K562 (cell line): ENCODE data around the gene DUSP5. TPM values are rescaled to one million over a fixed set of nuclear protein-coding genes. Genes with fewer than 3 reads are reported as not detected.

Experiments used
- CBFA2T2 ChIP-seq: fragments of 450-650 bp; conservative IDR thresholded peaks from 2 replicates; pipeline ENCODE4 v1.6.1; 2017; ENCODE audit warnings: mild to moderate bottlenecking
- CBFA2T3 ChIP-seq: fragments of 450-650 bp; IDR thresholded peaks from 2 replicates; pipeline ENCODE4 v1.6.1; 2017
- CTBP1 ChIP-seq: fragments of 450-650 bp; IDR thresholded peaks from 2 replicates; pipeline ENCODE4 v1.6.1; 2016; ENCODE audit warnings: borderline replicate concordance
- DPF2 ChIP-seq: fragments of 450-650 bp; IDR thresholded peaks from 2 replicates; pipeline ENCODE4 v1.6.1; 2016
- ERF ChIP-seq: fragments of 450-650 bp; formaldehyde crosslinking; IDR thresholded peaks from 2 replicates; pipeline ENCODE4 v1.4.0; 2020; ENCODE audit warnings: mild to moderate bottlenecking, mixed read lengths
- EZH2 ChIP-seq: IDR thresholded peaks from 2 replicates; pipeline ENCODE4 v1.6.1; 2012; ENCODE audit warnings: low read depth, mild to moderate bottlenecking, inconsistent platforms, low read length, borderline replicate concordance
- FOSL1 ChIP-seq: fragments of 200-800 bp; sonication (Bioruptor generic); conservative IDR thresholded peaks from 2 replicates; pipeline ENCODE4 v1.6.1; 2016; ENCODE audit warnings: missing genetic modification characterization, missing compliant biosample characterization
- JUND ChIP-seq, 2 experiments: IDR thresholded peaks; 2 replicates in 1 of 2; 3 replicates in 1 of 2; pipeline ENCODE4 v1.6.1; 2011; ENCODE audit warnings: borderline replicate concordance in 2 of 2, low read depth in 2 of 2, low read length in 2 of 2, improper control_type of control experiment in 1 of 2, missing biosample characterization in 1 of 2, missing genetic modification characterization in 1 of 2, missing genetic modification reagents in 1 of 2
- KDM1A ChIP-seq, 2 experiments: fragments of 450-650 bp; IDR thresholded peaks; 2 replicates each; pipeline ENCODE4 v1.6.1; 2016; ENCODE audit warnings: mild to moderate bottlenecking in 2 of 2
- KLF1 ChIP-seq: fragments of 450-650 bp; IDR thresholded peaks from 2 replicates; pipeline ENCODE4 v1.6.1; 2016; ENCODE audit warnings: missing genetic modification characterization, missing compliant biosample characterization
- LEF1 ChIP-seq: fragments of 450-650 bp; IDR thresholded peaks from 2 replicates; pipeline ENCODE4 v1.6.1; 2016; ENCODE audit warnings: mild to moderate bottlenecking
- MEF2A ChIP-seq: IDR thresholded peaks from 2 replicates; pipeline ENCODE4 v1.6.1; 2011; ENCODE audit warnings: low read depth, mild to moderate bottlenecking, low read length, moderate library complexity; ENCODE audit not compliant: control insufficient read depth
- RCOR1 ChIP-seq, 2 experiments: IDR thresholded peaks; 2 replicates each; pipeline ENCODE4 v1.6.1; 2012; ENCODE audit warnings: low read depth in 2 of 2, low read length in 2 of 2, borderline replicate concordance in 1 of 2, improper control_type of control experiment in 1 of 2
- SMARCA4 ChIP-seq: fragments of 450-650 bp; IDR thresholded peaks from 2 replicates; pipeline ENCODE4 v1.6.1; 2016
- SMARCE1 ChIP-seq: fragments of 450-650 bp; IDR thresholded peaks from 2 replicates; pipeline ENCODE4 v1.7.1; 2016; ENCODE audit warnings: mild to moderate bottlenecking
- TCF3 ChIP-seq: sonication (generic); formaldehyde crosslinking; IDR thresholded peaks from 2 replicates; pipeline ENCODE4 v1.4.0; 2020; ENCODE audit warnings: mild to moderate bottlenecking, missing genetic modification reagents
- ZNF146 ChIP-seq: IDR thresholded peaks from one replicate; pipeline ENCODE4 v1.6.1; 2018; ENCODE audit warnings: missing compliant biosample characterization; ENCODE audit not compliant: unreplicated experiment
- ZNF165 ChIP-seq: fragments of 250-450 bp; sonication (Bioruptor Pico); IDR thresholded peaks from 2 replicates; pipeline ENCODE4 v1.4.0; 2020; ENCODE audit warnings: borderline replicate concordance
- polyA plus RNA-seq, 8 experiments: library from polyadenylated mRNA; depleted of rRNA in 4 of 8; stranded (reverse) in 5 of 8; unstranded in 3 of 8; fragments of >200 nt; fragmentation: Nextera tagmentation in 2 of 8; fragmentation: Illumina TruSeq in 1 of 8; extraction: Ambion mirVana in 2 of 8; extraction: Trizol in 1 of 8; gene quantifications; 2 replicates each; pipeline versions ENCODE4 v1.2.1 to v1.2.3, GENCODE V29; 2011 to 2014; ENCODE audit warnings: inconsistent platforms in 1 of 8, missing spikeins in 1 of 8
- total RNA-seq, 7 experiments: library from RNA; depleted of rRNA in 6 of 7; stranded (reverse); fragments of >200 nt in 6 of 7; fragmentation: Illumina TruSeq in 2 of 7; extraction: Trizol in 2 of 7; gene quantifications; 2 replicates each; pipeline versions ENCODE4 v1.2.1 to v1.2.3, GENCODE V29; 2011 to 2021; ENCODE audit warnings: low replicate concordance in 1 of 7
- TF ChIP-seq, protein P1 (sequence below): fragments of 200-800 bp; sonication (Bioruptor generic); IDR thresholded peaks from 2 replicates; pipeline ENCODE4 v1.6.1; 2016; ENCODE audit warnings: missing genetic modification characterization, missing compliant biosample characterization
- TF ChIP-seq, protein P2 (sequence below): fragments of 250-450 bp; sonication (Bioruptor Pico); IDR thresholded peaks from 2 replicates; pipeline ENCODE4 v1.8.0; 2021; ENCODE audit warnings: moderate library complexity, mild to moderate bottlenecking, inconsistent platforms

Gene DUSP5
- total and polyA plus RNA-seq, 9 of the 15 experiments (the other 6 are each of a cell fraction or from before 2014, with no cell fraction given): 0.49 to 3.4 (median 2.0) TPM

DNA sequence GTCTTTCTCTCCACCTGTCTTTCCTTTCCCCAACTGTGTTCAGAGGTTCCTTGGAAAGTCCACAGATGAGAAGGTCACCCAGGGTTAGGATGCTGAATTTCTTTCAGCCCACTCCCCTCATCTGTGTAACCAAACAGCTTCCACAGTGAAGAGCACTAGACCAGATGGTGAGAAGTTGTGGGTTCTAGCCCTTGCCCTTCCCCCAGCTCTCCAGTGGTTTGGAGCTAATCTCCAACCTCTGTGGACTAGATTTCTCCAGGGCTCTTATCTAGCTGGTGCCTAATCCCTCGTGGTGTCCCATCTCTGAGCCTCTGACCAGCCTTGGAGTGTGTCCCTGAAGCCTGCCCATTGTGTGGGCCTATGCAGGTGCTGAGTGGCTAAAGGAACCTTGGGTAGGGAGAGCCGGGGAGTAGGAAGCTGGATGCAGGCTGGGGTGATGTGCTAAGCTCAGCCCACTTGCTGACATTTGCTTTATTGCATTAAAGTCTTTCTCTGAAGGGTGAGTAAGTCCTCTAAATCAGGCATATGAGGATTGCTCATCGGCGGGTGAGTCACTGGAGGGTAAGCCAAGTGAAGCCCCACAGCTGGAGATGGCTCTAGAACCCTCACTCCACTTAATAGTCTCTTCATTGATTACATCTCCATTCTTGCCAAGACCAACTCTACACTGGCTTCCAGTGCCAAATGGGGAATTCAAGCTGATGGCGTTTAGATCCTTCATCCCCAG lies 14.9 kb downstream of the DUSP5 start (continued):
- TF ChIP-seq, protein P1, sequence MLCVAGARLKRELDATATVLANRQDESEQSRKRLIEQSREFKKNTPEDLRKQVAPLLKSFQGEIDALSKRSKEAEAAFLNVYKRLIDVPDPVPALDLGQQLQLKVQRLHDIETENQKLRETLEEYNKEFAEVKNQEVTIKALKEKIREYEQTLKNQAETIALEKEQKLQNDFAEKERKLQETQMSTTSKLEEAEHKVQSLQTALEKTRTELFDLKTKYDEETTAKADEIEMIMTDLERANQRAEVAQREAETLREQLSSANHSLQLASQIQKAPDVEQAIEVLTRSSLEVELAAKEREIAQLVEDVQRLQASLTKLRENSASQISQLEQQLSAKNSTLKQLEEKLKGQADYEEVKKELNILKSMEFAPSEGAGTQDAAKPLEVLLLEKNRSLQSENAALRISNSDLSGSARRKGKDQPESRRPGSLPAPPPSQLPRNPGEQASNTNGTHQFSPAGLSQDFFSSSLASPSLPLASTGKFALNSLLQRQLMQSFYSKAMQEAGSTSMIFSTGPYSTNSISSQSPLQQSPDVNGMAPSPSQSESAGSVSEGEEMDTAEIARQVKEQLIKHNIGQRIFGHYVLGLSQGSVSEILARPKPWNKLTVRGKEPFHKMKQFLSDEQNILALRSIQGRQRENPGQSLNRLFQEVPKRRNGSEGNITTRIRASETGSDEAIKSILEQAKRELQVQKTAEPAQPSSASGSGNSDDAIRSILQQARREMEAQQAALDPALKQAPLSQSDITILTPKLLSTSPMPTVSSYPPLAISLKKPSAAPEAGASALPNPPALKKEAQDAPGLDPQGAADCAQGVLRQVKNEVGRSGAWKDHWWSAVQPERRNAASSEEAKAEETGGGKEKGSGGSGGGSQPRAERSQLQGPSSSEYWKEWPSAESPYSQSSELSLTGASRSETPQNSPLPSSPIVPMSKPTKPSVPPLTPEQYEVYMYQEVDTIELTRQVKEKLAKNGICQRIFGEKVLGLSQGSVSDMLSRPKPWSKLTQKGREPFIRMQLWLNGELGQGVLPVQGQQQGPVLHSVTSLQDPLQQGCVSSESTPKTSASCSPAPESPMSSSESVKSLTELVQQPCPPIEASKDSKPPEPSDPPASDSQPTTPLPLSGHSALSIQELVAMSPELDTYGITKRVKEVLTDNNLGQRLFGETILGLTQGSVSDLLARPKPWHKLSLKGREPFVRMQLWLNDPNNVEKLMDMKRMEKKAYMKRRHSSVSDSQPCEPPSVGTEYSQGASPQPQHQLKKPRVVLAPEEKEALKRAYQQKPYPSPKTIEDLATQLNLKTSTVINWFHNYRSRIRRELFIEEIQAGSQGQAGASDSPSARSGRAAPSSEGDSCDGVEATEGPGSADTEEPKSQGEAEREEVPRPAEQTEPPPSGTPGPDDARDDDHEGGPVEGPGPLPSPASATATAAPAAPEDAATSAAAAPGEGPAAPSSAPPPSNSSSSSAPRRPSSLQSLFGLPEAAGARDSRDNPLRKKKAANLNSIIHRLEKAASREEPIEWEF (CRISPR knock-in tag): no peak
- 0 out of 2 replicates have a peak, but pooled peaks have one; percentile 35 for TF ChIP-seq DPF2
- TF ChIP-seq RCOR1 (IDR thresholded peaks at IDR 0.05; ENCODE audit: borderline replicate concordance in 1 of 2, low read depth in 2 of 2, low read length in 2 of 2): peak in 1 of 2 experiments; percentile 75; a peak in 2 of 4 replicates
- TF ChIP-seq SMARCE1: peak; percentile 56
- TF ChIP-seq KDM1A (IDR thresholded peaks at IDR 0.05): peak; percentile 19 to 64; a peak in 2 of 4 replicates
- TF ChIP-seq TCF3 (CRISPR knock-in tag): 0 out of 2 replicates have a peak, but pooled peaks have one; percentile 13
- TF ChIP-seq CBFA2T2: 0 out of 2 replicates have a peak, but pooled peaks have one; percentile 22
- TF ChIP-seq FOSL1 (tag): peak; percentile 96
- no peak for TF ChIP-seq KLF1 (tag)
- TF ChIP-seq JUND (IDR thresholded peaks at IDR 0.05; ENCODE audit: borderline replicate concordance, low read depth, low read length): peak; percentile 74; the same call in 1 of the 2 replicates
- peak; percentile 44; the same call in 1 of the 3 replicates for TF ChIP-seq JUND (tag; IDR thresholded peaks at IDR 0.05; ENCODE audit: borderline replicate concordance, low read depth, low read length)
- no peak for TF ChIP-seq EZH2
- TF ChIP-seq CBFA2T3: peak; percentile 50; the same call in 1 of the 2 replicates
- TF ChIP-seq LEF1: no peak
- no peak for TF ChIP-seq ZNF146 (CRISPR knock-in tag)
- no peak for TF ChIP-seq ERF (CRISPR knock-in tag)
- TF ChIP-seq MEF2A: 0 out of 2 replicates have a peak, but pooled peaks have one; percentile 19
- peak; percentile 30; the same call in 1 of the 2 replicates for TF ChIP-seq CTBP1
- TF ChIP-seq SMARCA4: 0 out of 2 replicates have a peak, but pooled peaks have one; percentile 42
- no peak for TF ChIP-seq ZNF165
- TF ChIP-seq, protein P2, sequence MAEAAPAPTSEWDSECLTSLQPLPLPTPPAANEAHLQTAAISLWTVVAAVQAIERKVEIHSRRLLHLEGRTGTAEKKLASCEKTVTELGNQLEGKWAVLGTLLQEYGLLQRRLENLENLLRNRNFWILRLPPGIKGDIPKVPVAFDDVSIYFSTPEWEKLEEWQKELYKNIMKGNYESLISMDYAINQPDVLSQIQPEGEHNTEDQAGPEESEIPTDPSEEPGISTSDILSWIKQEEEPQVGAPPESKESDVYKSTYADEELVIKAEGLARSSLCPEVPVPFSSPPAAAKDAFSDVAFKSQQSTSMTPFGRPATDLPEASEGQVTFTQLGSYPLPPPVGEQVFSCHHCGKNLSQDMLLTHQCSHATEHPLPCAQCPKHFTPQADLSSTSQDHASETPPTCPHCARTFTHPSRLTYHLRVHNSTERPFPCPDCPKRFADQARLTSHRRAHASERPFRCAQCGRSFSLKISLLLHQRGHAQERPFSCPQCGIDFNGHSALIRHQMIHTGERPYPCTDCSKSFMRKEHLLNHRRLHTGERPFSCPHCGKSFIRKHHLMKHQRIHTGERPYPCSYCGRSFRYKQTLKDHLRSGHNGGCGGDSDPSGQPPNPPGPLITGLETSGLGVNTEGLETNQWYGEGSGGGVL (CRISPR knock-in tag): no peak
